Measurements from ENCODE around the gene RBM23. TPM values are rescaled to one million over a fixed set of nuclear protein-coding genes. Genes with fewer than 3 reads are reported as not detected.

Gene RBM23
- total RNA-seq, 3 donors from 2014 or later (not counting 1 experiment from before 2014, with no cell fraction given) = 86.4 to 120 (median 108) TPM

DNA sequence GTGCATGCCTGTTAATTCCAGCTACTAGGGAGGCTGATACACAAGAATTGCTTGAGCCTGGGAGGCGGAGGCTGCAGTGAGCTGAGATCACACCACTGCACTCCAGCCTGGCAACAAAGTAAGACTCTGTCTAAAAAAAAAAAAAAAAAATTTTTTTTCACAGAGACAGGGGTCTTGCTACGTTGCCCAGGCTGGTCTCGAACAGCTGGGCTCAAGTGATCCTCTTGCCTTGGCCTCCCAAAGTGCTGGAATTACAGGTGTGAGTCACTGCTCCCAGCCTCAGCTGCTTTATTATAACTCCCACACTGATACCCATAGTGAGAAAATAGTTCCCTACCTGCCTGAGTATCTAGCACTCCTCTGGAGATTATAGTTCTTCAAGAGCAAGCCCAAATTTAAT, 26.7 kb upstream of the RBM23 start:
- ATAC-seq = no peak
- no peaks in the 10 kb centered on the region for H3K9me3 ChIP-seq (ENCODE audit: control insufficient read depth, insufficient read depth, low read length)
- TF ChIP-seq, protein P1, sequence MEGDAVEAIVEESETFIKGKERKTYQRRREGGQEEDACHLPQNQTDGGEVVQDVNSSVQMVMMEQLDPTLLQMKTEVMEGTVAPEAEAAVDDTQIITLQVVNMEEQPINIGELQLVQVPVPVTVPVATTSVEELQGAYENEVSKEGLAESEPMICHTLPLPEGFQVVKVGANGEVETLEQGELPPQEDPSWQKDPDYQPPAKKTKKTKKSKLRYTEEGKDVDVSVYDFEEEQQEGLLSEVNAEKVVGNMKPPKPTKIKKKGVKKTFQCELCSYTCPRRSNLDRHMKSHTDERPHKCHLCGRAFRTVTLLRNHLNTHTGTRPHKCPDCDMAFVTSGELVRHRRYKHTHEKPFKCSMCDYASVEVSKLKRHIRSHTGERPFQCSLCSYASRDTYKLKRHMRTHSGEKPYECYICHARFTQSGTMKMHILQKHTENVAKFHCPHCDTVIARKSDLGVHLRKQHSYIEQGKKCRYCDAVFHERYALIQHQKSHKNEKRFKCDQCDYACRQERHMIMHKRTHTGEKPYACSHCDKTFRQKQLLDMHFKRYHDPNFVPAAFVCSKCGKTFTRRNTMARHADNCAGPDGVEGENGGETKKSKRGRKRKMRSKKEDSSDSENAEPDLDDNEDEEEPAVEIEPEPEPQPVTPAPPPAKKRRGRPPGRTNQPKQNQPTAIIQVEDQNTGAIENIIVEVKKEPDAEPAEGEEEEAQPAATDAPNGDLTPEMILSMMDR (IDR thresholded peaks at IDR 0.05) = no peak
- DNase-seq = no peak
- no peaks in the 10 kb centered on the region for H3K4me1 ChIP-seq (ENCODE audit: control insufficient read depth, insufficient read depth, low read length)
- no peak overlapping the region for H3K27ac ChIP-seq (ENCODE audit: low read length)
- intact Hi-C loops (cut with micrococcal nuclease) = no loop called here
- H3K27me3 Mint-ChIP-seq (ENCODE audit: low read depth in 2 of 2) = no peaks in the 10 kb centered on the region
- no peak overlapping the region for H3K4me3 ChIP-seq (ENCODE audit: low read length)
- H3K36me3 Mint-ChIP-seq = peaks cover 8% of the 10 kb centered on the region
- peaks cover 15% of the 10 kb centered on the region for H3K36me3 ChIP-seq (ENCODE audit: control insufficient read depth, insufficient read depth, low read length)
- H3K4me3 Mint-ChIP-seq = no peak overlapping the region
- WGBS (ENCODE audit: insufficient coverage) = 100% methylated on average over 3 of the region's 3 CpGs
- H3K27me3 ChIP-seq (ENCODE audit: control insufficient read depth, insufficient read depth, low read length) = no peaks in the 10 kb centered on the region
- H3K9me3 Mint-ChIP-seq = no peaks in the 10 kb centered on the region
- H3K27ac Mint-ChIP-seq = no peak overlapping the region
- H3K4me1 Mint-ChIP-seq = no peaks in the 10 kb centered on the region

DNA sequence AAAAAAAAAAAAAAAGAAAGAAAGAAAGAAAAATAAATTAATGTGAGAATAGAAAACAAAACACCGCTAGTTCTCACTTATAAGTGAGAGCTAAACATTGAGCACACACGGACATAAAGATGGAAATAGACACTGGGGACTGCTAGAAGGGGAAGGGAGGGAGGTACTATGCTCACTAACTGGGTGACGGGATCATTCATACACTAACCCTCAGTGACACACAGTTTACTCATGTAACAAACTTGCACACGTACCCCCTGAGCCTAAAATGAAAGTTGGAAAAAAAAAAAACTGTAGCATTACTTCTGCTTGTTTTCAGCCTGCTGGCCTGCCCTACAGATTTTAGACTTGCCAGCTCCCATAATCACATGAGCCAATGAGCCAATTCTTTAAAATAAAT, 20.7 kb upstream of the RBM23 start:
- no peaks in the 10 kb centered on the region for H3K4me1 ChIP-seq (ENCODE audit: control insufficient read depth, insufficient read depth, low read length)
- no peaks in the 10 kb centered on the region for H3K27me3 ChIP-seq (ENCODE audit: control insufficient read depth, insufficient read depth, low read length)
- no peaks in the 10 kb centered on the region for H3K27me3 Mint-ChIP-seq (ENCODE audit: low read depth in 2 of 2)
- H3K4me3 ChIP-seq (ENCODE audit: low read length) = no peak overlapping the region
- intact Hi-C loops (cut with micrococcal nuclease) = no loop called here
- no peaks in the 10 kb centered on the region for H3K9me3 Mint-ChIP-seq
- ATAC-seq (no peak), DNase-seq (no peak)
- H3K36me3 ChIP-seq (ENCODE audit: control insufficient read depth, insufficient read depth, low read length) = no peaks in the 10 kb centered on the region
- no peaks in the 10 kb centered on the region for H3K4me1 Mint-ChIP-seq
- no peaks in the 10 kb centered on the region for H3K9me3 ChIP-seq (ENCODE audit: control insufficient read depth, insufficient read depth, low read length)
- no peak overlapping the region for H3K4me3 Mint-ChIP-seq
- WGBS (ENCODE audit: insufficient coverage) = 90% methylated on average over 4 of the region's 4 CpGs
- H3K27ac ChIP-seq (ENCODE audit: low read length) = no peak overlapping the region
- no peak overlapping the region for H3K27ac Mint-ChIP-seq
- no peaks in the 10 kb centered on the region for H3K36me3 Mint-ChIP-seq
- TF ChIP-seq, protein P1 (IDR thresholded peaks at IDR 0.05) = no peak

DNA sequence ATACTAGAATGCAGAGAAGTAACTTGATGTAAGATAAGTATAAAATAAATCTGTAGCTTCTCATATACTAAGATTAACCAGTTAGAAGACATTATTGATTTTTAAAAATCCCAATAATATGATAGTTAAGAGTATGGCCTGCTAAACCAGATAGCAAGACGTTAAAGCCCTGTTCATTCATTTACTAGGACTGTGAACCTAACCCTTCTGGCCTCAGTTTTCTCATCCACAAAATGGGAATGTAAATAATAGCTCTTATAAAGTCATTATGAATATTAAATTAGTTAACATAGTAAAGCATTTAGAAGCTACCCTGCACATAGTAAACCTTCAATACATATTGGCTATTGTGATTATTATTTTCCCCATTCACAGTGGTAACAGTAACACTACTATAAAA, 16.2 kb upstream of the RBM23 start:
- H3K27ac ChIP-seq (ENCODE audit: low read length) = no peak overlapping the region
- no peaks in the 10 kb centered on the region for H3K27me3 Mint-ChIP-seq (ENCODE audit: low read depth in 2 of 2)
- no peak for ATAC-seq

DNA sequence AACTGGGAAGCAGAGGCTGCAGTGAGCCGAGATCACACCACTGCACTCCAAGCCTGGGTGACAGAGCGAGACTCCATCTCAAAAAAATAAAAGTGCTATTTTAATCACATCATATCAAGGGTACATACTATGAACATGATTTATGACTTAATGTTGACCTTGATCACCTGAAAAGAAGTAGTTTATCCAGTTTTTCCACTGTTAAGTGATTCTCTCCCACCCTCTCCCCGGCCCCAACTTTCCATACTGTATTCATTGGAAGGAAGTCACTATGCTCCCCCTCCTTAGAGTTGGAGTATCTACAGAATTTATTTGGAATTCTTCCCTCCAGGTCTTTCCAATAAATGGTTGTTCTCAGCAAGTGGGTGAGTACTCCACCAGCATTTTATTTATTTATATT, 13.2 kb upstream of the RBM23 start:
- intact Hi-C loops (cut with micrococcal nuclease) = loop anchor here (2.0 kb wide), 1 partner anchor 21 kb away; no protein-coding TSS in a partner anchor
- no peaks in the 10 kb centered on the region for H3K36me3 Mint-ChIP-seq
- H3K4me1 ChIP-seq (ENCODE audit: control insufficient read depth, insufficient read depth, low read length) = peaks cover 18% of the 10 kb centered on the region
- no peaks in the 10 kb centered on the region for H3K4me1 Mint-ChIP-seq
- ATAC-seq (no peak), DNase-seq (no peak)
- no peak overlapping the region for H3K27ac Mint-ChIP-seq
- H3K36me3 ChIP-seq (ENCODE audit: control insufficient read depth, insufficient read depth, low read length) = no peaks in the 10 kb centered on the region
- H3K27me3 ChIP-seq (ENCODE audit: control insufficient read depth, insufficient read depth, low read length) = no peaks in the 10 kb centered on the region
- H3K27me3 Mint-ChIP-seq (ENCODE audit: low read depth in 2 of 2) = no peaks in the 10 kb centered on the region
- TF ChIP-seq, protein P1 (IDR thresholded peaks at IDR 0.05) = no peak
- H3K4me3 Mint-ChIP-seq = no peak overlapping the region
- no peaks in the 10 kb centered on the region for H3K9me3 ChIP-seq (ENCODE audit: control insufficient read depth, insufficient read depth, low read length)
- H3K9me3 Mint-ChIP-seq = no peaks in the 10 kb centered on the region
- WGBS (ENCODE audit: insufficient coverage) = 100% methylated on average over 3 of the region's 3 CpGs
- H3K27ac ChIP-seq (ENCODE audit: low read length) = no peak overlapping the region
- no peak overlapping the region for H3K4me3 ChIP-seq (ENCODE audit: low read length)

More for the DNA sequence above, 16.2 kb upstream of the RBM23 start:
- DNase-seq = no peak
- no peaks in the 10 kb centered on the region for H3K9me3 Mint-ChIP-seq
- TF ChIP-seq, protein P1 (IDR thresholded peaks at IDR 0.05) = no peak
- intact Hi-C loops (cut with micrococcal nuclease) = no loop called here
- H3K4me1 Mint-ChIP-seq = no peaks in the 10 kb centered on the region
- Histone ChIP-seq H3K4me3 (ENCODE audit: low read length) (no peak overlapping the region), H3K36me3 (ENCODE audit: control insufficient read depth, insufficient read depth, low read length) (no peaks in the 10 kb centered on the region), H3K27me3 (ENCODE audit: control insufficient read depth, insufficient read depth, low read length) (no peaks in the 10 kb centered on the region), H3K4me1 (ENCODE audit: control insufficient read depth, insufficient read depth, low read length) (peaks cover 7% of the 10 kb centered on the region), H3K9me3 (ENCODE audit: control insufficient read depth, insufficient read depth, low read length) (no peaks in the 10 kb centered on the region)
- no peak overlapping the region for H3K27ac Mint-ChIP-seq
- no CpG with 5 or more reads among the region's 1 CpG for WGBS (ENCODE audit: insufficient coverage)
- H3K4me3 Mint-ChIP-seq = no peak overlapping the region
- no peaks in the 10 kb centered on the region for H3K36me3 Mint-ChIP-seq

Data from natural killer cell (primary cell).